Measurements from ENCODE around the gene TMEM41A. TPM values are rescaled to one million over a fixed set of nuclear protein-coding genes. Genes with fewer than 3 reads are reported as not detected.

Gene TMEM41A
- polyA plus RNA-seq, 1 donor from 2014 or later: 12.9 TPM

- Histone ChIP-seq H3F3A (ENCODE audit: insufficient read depth, low read length, poor library complexity, severe bottlenecking) (peaks cover 2% of the 10 kb centered on the region), H2AFZ (ENCODE audit: low read depth, low read length) (no peak overlapping the region), H3K9me2 (ENCODE audit: insufficient read depth, low read length) (no peaks in the 10 kb centered on the region), H3K9me3 (ENCODE audit: low read length) (no peaks in the 10 kb centered on the region), H3K36me3 (ENCODE audit: insufficient read depth, low read length) (peaks cover 4% of the 10 kb centered on the region), H4K20me1 (ENCODE audit: insufficient read depth) (no peaks in the 10 kb centered on the region), H3K27ac (ENCODE audit: low read length) (peak overlapping the region; percentile 89), H3K4me3 (ENCODE audit: low read length) (peak overlapping the region; percentile 53), H3K27me3 (ENCODE audit: insufficient read depth, low read depth, low read length) (no peaks in the 10 kb centered on the region), H3K9ac (ENCODE audit: low read length) (peak overlapping the region; percentile 60), H3K79me2 (replicated peaks; ENCODE audit: insufficient read depth, low read length) (no peaks in the 10 kb centered on the region), H3K4me2 (ENCODE audit: low read length) (peak overlapping the region; percentile 45)
- TF ChIP-seq POLR2AphosphoS5 (IDR thresholded peaks at IDR 0.05) (peak; percentile 71), EP300 (conservative IDR thresholded peaks at IDR 0.05; ENCODE audit: poor library complexity, severe bottlenecking) (peak; percentile 60), SMC3 (conservative IDR thresholded peaks at IDR 0.05; ENCODE audit: poor library complexity) (no peak)
Measured at GRCh38 chr3:185439745-185440466, 58.9 kb downstream of the TMEM41A start.

Other genes with a start within 250 kb of the TMEM41A start
- gene EHHADH, start 245.0 kb downstream of the TMEM41A start, polyA plus RNA-seq: 1.8 and 2.0 TPM in 2 replicates
- 22.6 and 33.8 TPM in 2 replicates for gene MAP3K13, start 135.9 kb downstream of the TMEM41A start, polyA plus RNA-seq
- 0.05 TPM in 1 of 2 replicates, not detected in the other for gene LIPH, start 53.6 kb upstream of the TMEM41A start, polyA plus RNA-seq
- gene SENP2, start 87.3 kb upstream of the TMEM41A start, polyA plus RNA-seq: 34.1 and 40.1 TPM in 2 replicates